D341Med (cell line): ENCODE data around the gene CERKL.

Experiments
- DNase-seq: peaks from one replicate; pipeline ENCODE4 v3.0.0; 2012; ENCODE audit warnings: low spot score

CERKL gene

GRCh38 chr2:181678861-181679543, 22.1 kb upstream of the CERKL start:
- no peak for DNase-seq

GRCh38 chr2:181677912-181678586, 21.1 kb upstream of the CERKL start:
- DNase-seq, result no peak

DNA sequence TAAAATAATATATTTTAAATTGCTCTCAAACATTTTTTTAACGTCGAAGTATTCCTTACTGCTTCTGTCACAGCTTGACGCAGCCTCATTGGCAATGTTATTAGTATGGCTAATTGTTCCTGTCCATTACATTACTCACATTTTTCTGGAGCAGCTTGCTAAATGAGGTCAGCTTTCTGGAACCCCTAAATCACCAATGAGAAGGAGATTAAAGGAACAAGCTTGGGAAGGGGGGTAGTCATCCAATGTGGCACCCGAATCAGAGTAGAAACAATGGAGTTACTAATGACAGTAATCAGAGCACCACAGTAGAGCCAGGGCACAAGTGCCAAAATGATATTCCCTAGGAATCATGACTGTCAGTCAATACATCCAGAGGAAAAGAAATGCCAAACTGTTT, 18.3 kb upstream of the CERKL start:
- DNase-seq, result no peak

GRCh38 chr2:181674461-181674860, 17.6 kb upstream of the CERKL start:
- DNase-seq, result no peak

DNA sequence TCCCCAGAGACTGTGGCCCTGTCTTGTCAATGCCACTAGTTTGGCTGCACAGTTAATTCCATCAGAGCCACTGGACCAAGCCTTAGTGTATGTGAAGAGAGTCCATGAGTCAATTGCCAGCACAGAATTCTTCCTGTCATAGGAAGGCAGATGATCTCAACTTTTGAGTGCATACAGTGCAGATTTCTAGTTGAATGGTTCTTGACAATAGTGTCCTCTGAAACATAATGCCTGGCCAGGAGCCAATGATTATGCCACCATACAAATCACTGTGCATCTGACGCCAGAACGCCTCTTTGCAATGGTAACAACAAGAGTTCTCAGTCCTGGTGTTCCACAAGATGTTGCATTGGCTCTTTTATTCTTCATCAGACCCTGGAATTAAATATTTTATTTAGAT, 16.3 kb upstream of the CERKL start:
- DNase-seq, result no peak

DNA sequence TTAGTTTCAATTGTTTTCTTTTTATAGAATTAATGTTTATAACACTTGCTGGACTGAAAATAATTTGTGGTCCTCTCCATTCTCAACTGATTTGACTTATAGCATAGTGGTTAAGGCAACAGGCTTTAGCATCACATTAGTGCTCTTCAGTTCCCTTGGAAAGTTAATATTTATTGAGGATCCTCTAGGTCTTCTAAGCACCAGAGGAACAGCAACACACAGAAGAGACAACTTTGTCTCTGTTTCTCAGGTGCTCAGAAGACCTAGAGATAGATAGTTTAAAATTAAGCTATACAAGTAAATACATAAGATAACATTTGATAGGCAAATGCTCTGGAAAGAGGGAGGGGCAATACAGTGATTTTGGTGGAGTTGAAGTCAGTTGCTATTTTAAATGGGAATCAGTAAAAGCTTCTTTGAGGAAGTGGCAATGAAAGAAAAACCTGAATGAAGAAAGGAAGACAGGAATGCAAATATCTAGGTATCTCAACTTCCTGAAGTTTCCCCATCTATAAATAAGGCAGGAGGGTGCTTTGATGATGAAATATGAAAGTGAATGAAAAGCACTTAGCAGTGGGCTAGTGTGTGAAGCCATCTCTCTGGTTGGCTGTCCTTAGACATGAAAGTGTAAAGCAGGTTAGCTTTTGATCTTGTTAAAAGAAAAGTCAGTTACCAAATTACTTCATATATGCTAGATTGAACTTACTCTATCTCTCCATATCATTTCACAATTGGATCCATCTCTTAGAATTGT, 15.5 kb upstream of the CERKL start:
- DNase-seq, result no peak

- DNase-seq, result no peak
Observed at GRCh38 chr2:181670632-181671031, 13.7 kb upstream of the CERKL start.

GRCh38 chr2:181667234-181667633, 10.3 kb upstream of the CERKL start:
- DNase-seq, result no peak

GRCh38 chr2:181662287-181662686, 5.4 kb upstream of the CERKL start:
- DNase-seq, result no peak

GRCh38 chr2:181660181-181660580, 3.3 kb upstream of the CERKL start:
- no peak for DNase-seq

DNA sequence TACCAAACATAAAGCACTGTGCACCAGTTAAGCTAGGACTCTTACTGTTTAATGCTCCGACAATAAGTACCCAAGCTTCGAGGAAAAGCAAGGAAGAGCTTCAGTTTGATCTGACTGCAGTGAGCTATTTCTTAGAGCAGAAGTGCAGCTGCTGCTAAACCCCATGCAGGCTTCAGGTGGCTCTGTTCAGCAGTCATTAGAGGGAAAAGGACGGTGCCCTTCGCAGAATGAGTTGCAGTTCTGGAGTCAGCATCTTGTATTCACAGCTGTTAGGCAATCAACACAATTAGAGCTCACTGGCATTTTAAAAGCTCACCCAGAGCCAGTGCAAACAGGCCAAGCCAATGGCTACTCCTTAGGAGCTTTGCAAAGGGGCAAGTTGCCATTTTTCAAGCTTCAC, 1.5 kb upstream of the CERKL start:
- DNase-seq, result peak; percentile 50

DNA sequence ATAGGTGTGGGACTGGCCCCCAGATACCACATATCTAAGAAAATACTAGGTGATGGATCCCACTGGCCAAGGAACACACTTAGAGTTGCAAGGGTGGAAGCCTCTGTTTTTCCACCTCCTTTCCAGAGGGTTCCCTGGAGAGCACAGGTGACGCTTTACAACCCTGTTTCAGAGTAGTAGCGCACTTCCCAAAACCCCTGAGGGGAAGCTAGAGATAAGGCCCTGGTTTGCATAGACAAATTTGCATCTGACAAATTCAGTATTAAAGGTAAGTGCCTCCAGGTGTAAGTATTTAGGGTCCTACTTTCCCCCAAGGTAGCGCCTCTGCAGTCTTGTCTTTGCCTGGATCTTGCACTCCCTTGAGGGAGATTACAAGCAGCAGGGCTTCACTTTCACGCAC, 474 bp upstream of the CERKL start:
- DNase-seq, result no peak

- DNase-seq, result no peak
Observed at GRCh38 chr2:181655519-181655918, 1.4 kb downstream of the CERKL start.

- no peak for DNase-seq
Observed at GRCh38 chr2:181649436-181649979, 7.4 kb downstream of the CERKL start.

GRCh38 chr2:181648478-181649155, 8.3 kb downstream of the CERKL start:
- no peak for DNase-seq

- DNase-seq, result no peak
Observed at GRCh38 chr2:181646415-181646987, 10.4 kb downstream of the CERKL start.

- no peak for DNase-seq
Observed at GRCh38 chr2:181643151-181643550, 13.8 kb downstream of the CERKL start.

DNA sequence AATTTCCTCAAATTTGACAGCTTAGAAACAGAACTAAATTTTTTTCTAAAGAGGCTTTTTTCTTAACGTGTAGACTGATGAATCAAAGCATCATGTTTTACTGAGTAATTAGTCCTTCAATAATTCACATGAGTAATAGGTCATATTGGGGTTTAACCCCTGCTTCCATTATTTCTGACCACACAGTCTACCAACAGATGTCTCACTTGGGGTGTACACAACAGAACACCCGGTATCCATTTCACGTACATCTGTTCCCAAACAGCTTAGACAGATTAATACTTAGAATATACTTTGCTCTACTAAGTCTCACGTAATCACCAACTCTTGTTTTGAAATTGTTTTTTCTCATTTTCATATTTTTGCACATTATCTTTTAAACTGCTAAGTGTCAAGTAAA, 14.8 kb downstream of the CERKL start:
- peak; percentile 41 for DNase-seq

DNA sequence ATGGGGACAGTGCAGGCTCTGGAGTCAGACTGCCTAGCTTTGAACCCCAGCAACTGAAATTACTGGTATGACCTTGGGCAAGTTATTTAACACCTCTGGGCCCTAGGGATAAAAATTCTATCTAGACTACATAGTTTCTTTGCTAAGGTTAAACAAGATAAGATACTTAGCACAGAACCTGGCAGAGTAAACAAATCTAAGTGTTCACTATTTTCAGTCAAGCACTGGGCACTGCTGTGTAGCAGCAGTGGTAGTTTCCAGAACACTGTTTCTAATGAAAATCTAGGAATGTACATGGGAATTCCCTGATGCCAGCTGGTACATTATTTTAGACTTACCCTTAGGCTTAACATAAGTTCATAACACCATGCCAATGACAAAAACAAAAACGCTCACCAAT, 17.2 kb downstream of the CERKL start:
- no peak for DNase-seq

DNA sequence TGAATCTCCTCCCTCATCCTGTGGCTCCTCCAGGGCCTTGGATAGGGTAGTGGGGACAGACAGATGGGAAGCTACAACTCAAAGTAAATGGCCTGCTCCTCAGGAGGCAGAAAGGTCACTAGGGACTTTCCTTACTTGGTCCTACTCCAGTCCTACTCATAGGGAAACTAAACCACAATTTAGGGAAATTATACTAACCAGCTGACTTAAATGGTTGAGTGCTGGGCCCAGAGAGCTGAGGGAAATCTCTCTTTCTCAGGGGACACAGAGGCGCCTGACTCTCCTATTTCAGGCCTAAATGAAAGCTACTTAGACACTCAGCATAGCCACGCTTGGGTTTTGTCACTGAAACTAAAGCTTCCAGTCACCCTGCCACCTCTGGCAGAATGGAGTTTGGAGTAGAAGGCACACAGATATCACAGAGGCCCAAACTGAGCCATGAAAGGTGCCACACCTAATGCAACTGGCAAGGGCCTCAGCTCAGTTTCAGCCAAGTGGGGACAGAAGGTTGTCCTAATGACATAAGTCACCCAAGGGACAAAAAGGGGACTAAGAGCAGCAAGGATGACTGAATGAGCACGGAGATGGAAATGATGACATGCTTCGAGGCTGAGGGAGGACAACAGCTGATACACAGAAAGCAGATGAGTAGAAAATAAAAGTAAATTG, 24.0 kb downstream of the CERKL start:
- peak; percentile 46 for DNase-seq
